Endothelial cell of umbilical vein (primary cell): ENCODE measurements around the gene TPCN1. TPM values are rescaled to one million over a fixed set of nuclear protein-coding genes. Genes with fewer than 3 reads are reported as not detected.

ENCODE experiments used
- BruUV-seq: library from RNA; stranded (reverse); fragments of 400-500 nt; replicated peaks from 2 replicates; lab custom pipeline; 2021; lab: Mats Ljungman, UMichigan
- CTCF ChIA-PET: fragments of 300-600, 350-600 bp; sonication (Branson Sonifier 250); formaldehyde crosslinking; loops from one replicate; lab custom pipeline; 2021; ENCODE audit warnings: antibody characterized with exemption, inconsistent platforms; lab: Charles Lee
- POLR2A ChIA-PET: fragments of 300-600, 350-600 bp; sonication (Branson Sonifier 250); formaldehyde crosslinking; loops from one replicate; lab custom pipeline; 2021; ENCODE audit warnings: antibody characterized with exemption, inconsistent platforms; lab: Charles Lee
- DNase-seq: peaks from one replicate; pipeline ENCODE4 v3.0.0-alpha.2; 2011; ENCODE audit warnings: low read depth, low spot score
- FAIRE-seq: peaks from 2 replicates; lab custom pipeline; 2011; peaks lifted over from hg19 to GRCh38; lab: Jason Lieb, UNC
- H2AFZ ChIP-seq: 2 replicates; pipeline ENCODE4 v1.6.0; 2012; ENCODE audit warnings: low read depth, low read length, control low read depth, inconsistent platforms
- H3K27ac ChIP-seq: 2 replicates; pipeline ENCODE4 v1.5.1; 2011; ENCODE audit warnings: low read depth, mild to moderate bottlenecking, control low read depth, low read length, moderate library complexity; ENCODE audit not compliant: insufficient read depth
- H3K27me3 ChIP-seq, 2 experiments: 2 replicates each; pipeline versions ENCODE4 v1.6.0 to v1.6.1; 2011; ENCODE audit warnings: low read length in 2 of 2, mixed read lengths in 1 of 2; ENCODE audit not compliant: control insufficient read depth in 2 of 2, insufficient read depth in 2 of 2
- H3K36me3 ChIP-seq, 2 experiments: 2 replicates in 1 of 2; 3 replicates in 1 of 2; pipeline ENCODE4 v1.5.1; 2011; ENCODE audit warnings: low read length in 2 of 2, mild to moderate bottlenecking in 1 of 2, moderate library complexity in 1 of 2; ENCODE audit not compliant: control insufficient read depth in 2 of 2, insufficient read depth in 2 of 2; ENCODE audit errors: extremely low read depth in 1 of 2
- H3K4me1 ChIP-seq: 3 replicates; pipeline ENCODE4 v1.5.1; 2011; ENCODE audit warnings: mild to moderate bottlenecking, low read length; ENCODE audit not compliant: control insufficient read depth, insufficient read depth; ENCODE audit errors: extremely low read depth
- H3K4me2 ChIP-seq: 2 replicates; pipeline ENCODE4 v1.6.1; 2011; ENCODE audit warnings: low read length, control low read depth, mixed read lengths; ENCODE audit not compliant: insufficient read depth
- H3K4me3 ChIP-seq, 3 experiments: fragments of 200-600 bp in 1 of 3; sonication (generic), shearing (Covaris generic) in 1 of 3; replicated peaks in 1 of 3; 2 replicates each; pipeline ENCODE4 v1.5.1; 2011 to 2016; ENCODE audit warnings: control low read depth in 3 of 3, low read length in 3 of 3, mild to moderate bottlenecking in 2 of 3, inconsistent platforms in 1 of 3, low read depth in 1 of 3, moderate library complexity in 1 of 3; ENCODE audit not compliant: insufficient read depth in 1 of 3
- H3K79me2 ChIP-seq: 2 replicates; pipeline ENCODE4 v1.6.0; 2012; ENCODE audit warnings: low read length, inconsistent platforms; ENCODE audit not compliant: control insufficient read depth, insufficient read depth
- H3K9ac ChIP-seq: replicated peaks from 2 replicates; pipeline ENCODE3; 2011; ENCODE audit warnings: low read length, control low read depth; ENCODE audit not compliant: insufficient read depth; ENCODE audit errors: extremely low read depth
- H3K9me1 ChIP-seq: replicated peaks from 3 replicates; pipeline ENCODE4 v1.6.0; 2011; ENCODE audit warnings: mild to moderate bottlenecking, low read length; ENCODE audit not compliant: control insufficient read depth, insufficient read depth; ENCODE audit errors: extremely low read depth
- H3K9me3 ChIP-seq: replicated peaks from 2 replicates; pipeline ENCODE4 v1.5.1; 2012; ENCODE audit warnings: low read length, inconsistent platforms; ENCODE audit not compliant: control insufficient read depth, insufficient read depth
- H4K20me1 ChIP-seq: replicated peaks from 2 replicates; pipeline ENCODE3; 2011; ENCODE audit warnings: mild to moderate bottlenecking, low read length; ENCODE audit not compliant: control insufficient read depth, insufficient read depth; ENCODE audit errors: extremely low read depth
- EZH2 ChIP-seq: IDR thresholded peaks from 2 replicates; pipeline ENCODE4 v1.6.1; 2012; ENCODE audit warnings: borderline replicate concordance, low read depth, mild to moderate bottlenecking, moderate library complexity, low read length, inconsistent platforms; ENCODE audit not compliant: severe bottlenecking
- FOS ChIP-seq: IDR thresholded peaks from 2 replicates; pipeline ENCODE4 v1.6.1; 2011; ENCODE audit warnings: mild to moderate bottlenecking, low read length, moderate library complexity, borderline replicate concordance; ENCODE audit not compliant: insufficient read depth
- GATA2 ChIP-seq: IDR thresholded peaks from 2 replicates; pipeline ENCODE4 v1.7.0; 2011; ENCODE audit warnings: low read depth, mild to moderate bottlenecking, moderate library complexity, mixed read lengths, low read length; ENCODE audit not compliant: insufficient read length, insufficient read depth
- JUN ChIP-seq: IDR thresholded peaks from 2 replicates; pipeline ENCODE4 v1.6.1; 2011; ENCODE audit warnings: borderline replicate concordance, low read depth; ENCODE audit not compliant: insufficient read length, insufficient read depth
- MAX ChIP-seq: IDR thresholded peaks from 2 replicates; pipeline ENCODE4 v1.6.1; 2011; ENCODE audit not compliant: insufficient read depth, insufficient read length
- MYC ChIP-seq: IDR thresholded peaks from one replicate; pipeline ENCODE4 v1.6.1; 2011; ENCODE audit warnings: mild to moderate bottlenecking, low read depth, low read length
- POLR2A ChIP-seq: IDR thresholded peaks from 2 replicates; pipeline ENCODE4 v1.6.1; 2012; ENCODE audit warnings: low read depth, mild to moderate bottlenecking, control low read depth, low read length
- POLR2AphosphoS5 ChIP-seq: IDR thresholded peaks from 2 replicates; pipeline ENCODE4 v1.6.1; 2012; ENCODE audit warnings: low read depth, mild to moderate bottlenecking, control low read depth, low read length, moderate library complexity; ENCODE audit not compliant: insufficient read depth
- dilution Hi-C: fragments of 300-500 bp; cut with MboI; formaldehyde crosslinking; loops from one replicate; pipeline ENCODE4 v1.15.0; 2019; ENCODE audit warnings: low sequenced_read_pairs; ENCODE audit not compliant: extremely low pct_ligation_motif_present
- intact Hi-C: fragments of 100-400 bp; cut with micrococcal nuclease; formaldehyde crosslinking; loops from one replicate; pipeline ENCODE4 v1.10.0; 2022
- polyA plus RNA-seq, 4 experiments: library from polyadenylated mRNA; depleted of rRNA in 3 of 4; stranded (reverse) in 3 of 4; unstranded in 1 of 4; fragments of >200 nt; gene quantifications; 2 replicates each; pipeline versions ENCODE4 v1.2.1 to v1.2.3, GENCODE V29; 2011 to 2012; ENCODE audit warnings: missing spikeins in 1 of 4
- total RNA-seq: library from RNA; stranded (reverse); gene quantifications from 2 replicates; pipeline ENCODE4 v1.2.3, GENCODE V29; 2021
- TF ChIP-seq, protein P1 (sequence below), 2 donors: IDR thresholded peaks; 1 replicate in 1 of 2; 2 replicates in 1 of 2; pipeline ENCODE4 v1.5.1; 2011; ENCODE audit warnings: low read length in 2 of 2, mild to moderate bottlenecking in 2 of 2, moderate library complexity in 2 of 2, control low read depth in 1 of 2, inconsistent platforms in 1 of 2, low read depth in 1 of 2; ENCODE audit not compliant: insufficient read depth in 1 of 2; ENCODE audit errors: extremely low read depth in 1 of 2

The TPCN1 gene
- total and polyA plus RNA-seq, 2 donors (not counting 3 experiments of a cell fraction or from before 2014, with no cell fraction given), result 19.5 to 28.3 TPM

DNA sequence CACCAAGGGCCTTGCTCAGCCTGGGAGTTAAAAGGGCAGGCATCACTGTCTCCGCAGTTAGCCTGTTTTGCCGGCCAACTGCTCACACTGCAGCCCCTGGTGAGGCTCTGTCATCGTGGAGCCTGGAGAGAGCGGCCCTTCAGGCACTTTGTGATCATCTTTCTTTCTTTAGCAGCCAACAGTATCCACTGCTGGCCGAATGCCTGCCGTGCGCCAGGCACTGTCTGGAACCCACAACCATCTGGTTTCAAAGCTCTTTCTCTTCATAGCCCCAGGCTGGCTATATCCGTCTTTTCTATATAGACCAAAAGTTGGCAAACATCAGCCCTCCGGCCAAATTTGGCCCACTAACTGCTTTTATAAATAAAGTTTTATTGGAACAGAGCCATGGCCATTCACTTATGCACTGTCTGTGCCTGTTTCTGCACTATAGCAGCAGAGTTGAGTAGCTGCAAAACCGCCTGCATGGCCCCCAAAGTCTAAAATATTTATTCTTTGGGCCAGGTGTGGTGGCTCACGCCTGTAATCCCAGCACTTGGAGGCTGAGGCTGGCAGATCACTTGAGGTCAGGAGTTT lies 84.1 kb downstream of the TPCN1 start:
- no peaks in the 10 kb centered on the region for H3K79me2 ChIP-seq
- POLR2A ChIA-PET, result interaction anchor here (0.6 kb wide), 1 partner anchor 116 kb away, joined by 4 read pairs; no protein-coding TSS in a partner anchor

More for the DNA sequence above, 84.1 kb downstream of the TPCN1 start:
- Histone ChIP-seq H4K20me1 (no peaks in the 10 kb centered on the region), H2AFZ (no peak overlapping the region), H3K27me3 (no peaks in the 10 kb centered on the region), H3K9me3 (no peaks in the 10 kb centered on the region), H3K4me2 (no peak overlapping the region), H3K27ac (no peak overlapping the region), H3K9me1 (no peaks in the 10 kb centered on the region), H3K36me3 (peaks cover 0 to 11% of the 10 kb centered on the region in 2 experiments), H3K4me1 (no peaks in the 10 kb centered on the region), H3K9ac (no peak overlapping the region), H3K4me3 (no peak overlapping the region)
- CTCF ChIA-PET, result no interaction called here
- intact Hi-C loops, result no loop called here
- TF ChIP-seq POLR2AphosphoS5 (no peak), GATA2 (no peak), EZH2 (no peak), MAX (no peak), FOS (no peak), MYC (no peak), JUN (no peak), POLR2A (no peak)
- TF ChIP-seq, protein P1, sequence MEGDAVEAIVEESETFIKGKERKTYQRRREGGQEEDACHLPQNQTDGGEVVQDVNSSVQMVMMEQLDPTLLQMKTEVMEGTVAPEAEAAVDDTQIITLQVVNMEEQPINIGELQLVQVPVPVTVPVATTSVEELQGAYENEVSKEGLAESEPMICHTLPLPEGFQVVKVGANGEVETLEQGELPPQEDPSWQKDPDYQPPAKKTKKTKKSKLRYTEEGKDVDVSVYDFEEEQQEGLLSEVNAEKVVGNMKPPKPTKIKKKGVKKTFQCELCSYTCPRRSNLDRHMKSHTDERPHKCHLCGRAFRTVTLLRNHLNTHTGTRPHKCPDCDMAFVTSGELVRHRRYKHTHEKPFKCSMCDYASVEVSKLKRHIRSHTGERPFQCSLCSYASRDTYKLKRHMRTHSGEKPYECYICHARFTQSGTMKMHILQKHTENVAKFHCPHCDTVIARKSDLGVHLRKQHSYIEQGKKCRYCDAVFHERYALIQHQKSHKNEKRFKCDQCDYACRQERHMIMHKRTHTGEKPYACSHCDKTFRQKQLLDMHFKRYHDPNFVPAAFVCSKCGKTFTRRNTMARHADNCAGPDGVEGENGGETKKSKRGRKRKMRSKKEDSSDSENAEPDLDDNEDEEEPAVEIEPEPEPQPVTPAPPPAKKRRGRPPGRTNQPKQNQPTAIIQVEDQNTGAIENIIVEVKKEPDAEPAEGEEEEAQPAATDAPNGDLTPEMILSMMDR (IDR thresholded peaks at IDR 0.05; ENCODE audit: extremely low read depth in 1 of 2, insufficient read depth in 1 of 2, low read depth in 1 of 2, low read length in 2 of 2), result no peak
- dilution Hi-C loops, result no loop called here
- no peak for DNase-seq
- no TSS peak for BruUV-seq
- no peak for FAIRE-seq
